ENCODE measurements around the gene NRXN3. TPM values are rescaled to one million over a fixed set of nuclear protein-coding genes. Genes with fewer than 3 reads are reported as not detected.

The NRXN3 gene
- polyA plus RNA-seq, 3 donors, result 0.22 to 0.46 (median 0.27) TPM

- WGBS, 3 donors, result 76 to 82% (median 81%) methylated on average over 6 of the region's 6 CpGs
- H3K27ac ChIP-seq (ENCODE audit: low read depth, low read length), result no peak overlapping the region
These were observed 1482.5 kb downstream of the NRXN3 start for GRCh38 chr14:79652513-79653307.

GRCh38 chr14:79656056-79656455, 1485.9 kb downstream of the NRXN3 start:
- H3K27ac ChIP-seq (ENCODE audit: low read depth, low read length), result no peak overlapping the region
- WGBS, 3 donors, result 54 to 71% (median 62%) methylated on average over 7 of the region's 7 CpGs

GRCh38 chr14:79656496-79656895, 1486.3 kb downstream of the NRXN3 start:
- WGBS, 3 donors, result 65 to 81% (median 67%) methylated on average over 7 of the region's 7 CpGs
- no peak overlapping the region for H3K27ac ChIP-seq (ENCODE audit: low read depth, low read length)

GRCh38 chr14:79658221-79658620, 1488.0 kb downstream of the NRXN3 start:
- H3K27ac ChIP-seq (ENCODE audit: low read depth, low read length), result no peak overlapping the region
- 62 to 76% (median 75%) methylated on average over 5 of the region's 5 CpGs for WGBS, 3 donors

- H3K27ac ChIP-seq (ENCODE audit: low read depth, low read length), result no peak overlapping the region
- WGBS, 3 donors, result 76 to 88% (median 77%) methylated on average over 4 of the region's 4 CpGs
These were observed 1488.6 kb downstream of the NRXN3 start for GRCh38 chr14:79658769-79659168.

GRCh38 chr14:79660053-79660939, 1490.1 kb downstream of the NRXN3 start:
- H3K27ac ChIP-seq (ENCODE audit: low read depth, low read length), result no peak overlapping the region
- 82 to 84% (median 83%) methylated on average over 7 of the region's 7 CpGs for WGBS, 3 donors

- no peak overlapping the region for H3K27ac ChIP-seq (ENCODE audit: low read depth, low read length)
These were observed 1491.6 kb downstream of the NRXN3 start for GRCh38 chr14:79661752-79662151.

GRCh38 chr14:79663453-79663852, 1493.3 kb downstream of the NRXN3 start:
- H3K27ac ChIP-seq (ENCODE audit: low read depth, low read length), result no peak overlapping the region
- 70 to 85% (median 81%) methylated on average over 2 of the region's 2 CpGs for WGBS, 3 donors

More at GRCh38 chr14:79661752-79662151, 1491.6 kb downstream of the NRXN3 start:
- 36 to 52% (median 49%) methylated on average over 4 of the region's 4 CpGs for WGBS, 3 donors

- H3K27ac ChIP-seq (ENCODE audit: low read depth, low read length), result no peak overlapping the region
- 86 to 97% (median 95%) methylated on average over 3 of the region's 3 CpGs for WGBS, 3 donors
These were observed 1495.4 kb downstream of the NRXN3 start for GRCh38 chr14:79665556-79665955.

- WGBS, 3 donors, result 59 to 69% (median 62%) methylated on average over 3 of the region's 3 CpGs
- H3K27ac ChIP-seq (ENCODE audit: low read depth, low read length), result no peak overlapping the region
These were observed 1498.8 kb downstream of the NRXN3 start for GRCh38 chr14:79668951-79669350.

- no peak overlapping the region for H3K27ac ChIP-seq (ENCODE audit: low read depth, low read length)
- 78 to 86% (median 84%) methylated on average over 5 of the region's 5 CpGs for WGBS, 3 donors
These were observed 1500.6 kb downstream of the NRXN3 start for GRCh38 chr14:79670811-79671210.

- 73 to 86% (median 85%) methylated on average over 5 of the region's 5 CpGs for WGBS, 3 donors
- no peak overlapping the region for H3K27ac ChIP-seq (ENCODE audit: low read depth, low read length)
These were observed 1509.9 kb downstream of the NRXN3 start for GRCh38 chr14:79680087-79680486.

GRCh38 chr14:79686196-79686595, 1516.0 kb downstream of the NRXN3 start:
- WGBS, 3 donors, result 76 to 81% (median 76%) methylated on average over 1 of the region's 1 CpG
- no peak overlapping the region for H3K27ac ChIP-seq (ENCODE audit: low read depth, low read length)

- WGBS, 3 donors, result 82 to 94% (median 87%) methylated on average over 1 of the region's 1 CpG
These were observed 1520.8 kb downstream of the NRXN3 start for GRCh38 chr14:79690960-79691359.

GRCh38 chr14:79693935-79694334, 1523.8 kb downstream of the NRXN3 start:
- WGBS, 3 donors, result 25 to 32% (median 31%) methylated on average over 1 of the region's 1 CpG
- no peak overlapping the region for H3K27ac ChIP-seq (ENCODE audit: low read depth, low read length)

More at GRCh38 chr14:79690960-79691359, 1520.8 kb downstream of the NRXN3 start:
- no peak overlapping the region for H3K27ac ChIP-seq (ENCODE audit: low read depth, low read length)

GRCh38 chr14:79695307-79695706, 1525.1 kb downstream of the NRXN3 start:
- no peak overlapping the region for H3K27ac ChIP-seq (ENCODE audit: low read depth, low read length)
- 64 to 89% (median 77%) methylated on average over 1 of the region's 1 CpG for WGBS, 3 donors

- no peak overlapping the region for H3K27ac ChIP-seq (ENCODE audit: low read depth, low read length)
- 58 to 77% (median 75%) methylated on average over 1 of the region's 1 CpG for WGBS, 3 donors
These were observed 1528.1 kb downstream of the NRXN3 start for GRCh38 chr14:79698298-79698711.

GRCh38 chr14:79699206-79699605, 1529.0 kb downstream of the NRXN3 start:
- H3K27ac ChIP-seq (ENCODE audit: low read depth, low read length), result no peak overlapping the region
- 55 to 59% (median 56%) methylated on average over 2 of the region's 2 CpGs for WGBS, 3 donors

- H3K27ac ChIP-seq (ENCODE audit: low read depth, low read length), result no peak overlapping the region
These were observed 1531.2 kb downstream of the NRXN3 start for GRCh38 chr14:79701371-79701770.

Data from adipose tissue (tissue), 3 donors.